ENCODE measurements around the gene ID3.
A peak's percentile ranks its signal among the peaks of the same experiment; 100 is the strongest.

Gene ID3, protein sequence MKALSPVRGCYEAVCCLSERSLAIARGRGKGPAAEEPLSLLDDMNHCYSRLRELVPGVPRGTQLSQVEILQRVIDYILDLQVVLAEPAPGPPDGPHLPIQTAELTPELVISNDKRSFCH

DNA sequence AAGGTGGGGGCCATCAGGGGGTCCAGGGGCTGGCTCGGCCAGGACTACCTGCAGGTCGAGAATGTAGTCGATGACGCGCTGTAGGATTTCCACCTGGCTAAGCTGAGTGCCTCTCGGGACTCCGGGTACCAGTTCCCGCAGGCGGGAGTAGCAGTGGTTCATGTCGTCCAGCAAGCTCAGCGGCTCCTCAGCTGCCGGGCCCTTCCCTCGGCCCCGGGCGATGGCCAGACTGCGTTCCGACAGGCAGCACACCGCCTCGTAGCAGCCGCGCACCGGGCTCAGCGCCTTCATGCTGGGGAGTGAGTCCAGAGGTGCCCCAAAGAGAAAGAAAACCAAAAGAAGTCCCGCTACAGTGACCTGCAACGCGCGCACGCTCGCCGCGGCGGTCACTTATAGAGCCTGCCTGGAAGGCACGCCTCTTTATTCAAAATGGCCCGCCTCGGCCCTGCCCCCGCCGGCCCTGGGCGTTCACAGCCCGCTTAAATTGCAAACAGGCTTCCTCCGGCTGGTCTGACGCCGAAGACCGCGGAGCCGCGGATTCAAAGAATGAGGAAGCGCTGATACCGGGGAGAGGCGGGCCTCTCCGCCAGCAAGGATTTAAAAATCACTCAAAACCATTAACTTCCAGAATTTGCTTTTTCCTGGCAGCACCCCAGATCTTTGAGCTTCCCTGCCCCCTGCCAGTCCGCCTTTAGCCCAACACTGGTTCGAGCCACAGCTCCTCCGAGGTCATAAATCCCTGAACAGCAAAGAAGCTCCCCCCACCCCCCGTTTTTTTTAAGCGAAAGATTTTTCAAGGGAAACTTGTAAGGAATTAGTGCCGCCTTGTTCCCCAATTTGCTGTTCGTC is at the start of gene ID3:
TSS of gene ID3 (minus strand) at position 366 of the 849 bp plus-strand sequence. CDS start at position 291, 75 bp downstream.
- DNase-seq, result peak; percentile 49 to 83

- DNase-seq, result no peak
These were observed 48.6 kb upstream of the ID3 start for GRCh38 chr1:23607944-23608343.

- DNase-seq, result no peak
These were observed 42.9 kb upstream of the ID3 start for GRCh38 chr1:23601968-23602876.

- DNase-seq, result no peak
These were observed 42.0 kb upstream of the ID3 start for GRCh38 chr1:23601135-23601967.

GRCh38 chr1:23600283-23600682 is 41.0 kb upstream of the ID3 start:
- no peak for DNase-seq

GRCh38 chr1:23599125-23599524 is 39.8 kb upstream of the ID3 start:
- no peak for DNase-seq

GRCh38 chr1:23598424-23598823 is 39.1 kb upstream of the ID3 start:
- no peak for DNase-seq

GRCh38 chr1:23597635-23598388 is 38.5 kb upstream of the ID3 start:
- DNase-seq, result no peak

- no peak for DNase-seq
These were observed 37.4 kb upstream of the ID3 start for GRCh38 chr1:23596382-23597358.

DNA sequence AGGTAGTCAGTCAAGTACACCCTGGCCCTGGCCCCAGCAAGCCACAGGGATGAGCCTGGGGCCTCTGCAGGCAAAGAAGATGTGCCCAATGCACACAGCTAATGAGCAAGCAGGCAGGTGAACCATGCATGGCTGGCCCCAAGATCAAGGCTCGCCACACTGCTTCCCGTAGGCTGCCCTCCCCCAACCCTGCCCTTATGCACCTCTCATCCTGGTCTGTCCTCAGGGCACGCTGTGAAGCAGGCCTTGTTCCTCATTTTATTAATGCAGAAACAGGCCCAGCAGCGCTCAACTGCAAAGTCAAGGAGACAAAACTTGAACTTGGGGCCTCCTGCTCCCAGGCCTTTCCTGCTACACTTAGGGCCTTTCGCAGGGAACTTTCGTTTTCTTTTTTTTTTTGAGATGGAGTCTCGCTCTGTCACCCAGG is 35.6 kb upstream of the ID3 start:
- no peak for DNase-seq

DNA sequence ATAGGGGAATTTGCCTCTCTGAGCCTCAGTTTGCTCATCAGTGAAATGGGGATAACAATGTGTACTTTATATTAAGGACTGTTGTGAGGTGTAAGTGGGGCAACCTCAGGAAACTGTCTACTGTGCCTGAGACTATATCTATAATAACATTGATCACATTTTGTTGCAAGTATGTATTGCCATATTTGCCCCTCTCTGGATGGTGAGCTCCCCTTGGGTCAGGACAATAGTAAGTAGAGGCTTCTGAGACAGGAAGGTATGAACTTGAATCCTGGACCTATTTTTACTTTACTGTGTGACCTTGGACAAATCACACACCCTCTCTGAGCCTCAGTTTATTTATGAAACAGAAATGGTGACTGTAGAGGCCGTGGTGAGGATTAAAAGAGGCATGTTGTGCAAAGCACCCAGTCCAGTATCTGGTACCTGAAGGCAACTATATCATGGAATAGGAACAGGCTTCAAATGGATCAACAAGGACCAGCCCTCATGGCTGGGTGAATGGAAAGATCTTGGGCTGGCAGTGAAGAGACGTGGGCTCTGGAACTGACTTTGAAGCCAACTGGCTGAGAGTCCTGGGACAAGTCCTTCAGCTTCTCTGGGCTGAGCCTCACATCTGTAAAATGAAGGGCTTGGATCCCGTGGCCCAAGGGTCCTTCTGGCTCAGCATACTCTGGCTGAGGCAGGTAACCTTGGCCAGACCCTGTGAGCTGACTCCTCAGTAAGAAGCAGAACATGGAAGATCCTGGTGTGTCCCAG is 35.0 kb upstream of the ID3 start:
- DNase-seq, result no peak

DNA sequence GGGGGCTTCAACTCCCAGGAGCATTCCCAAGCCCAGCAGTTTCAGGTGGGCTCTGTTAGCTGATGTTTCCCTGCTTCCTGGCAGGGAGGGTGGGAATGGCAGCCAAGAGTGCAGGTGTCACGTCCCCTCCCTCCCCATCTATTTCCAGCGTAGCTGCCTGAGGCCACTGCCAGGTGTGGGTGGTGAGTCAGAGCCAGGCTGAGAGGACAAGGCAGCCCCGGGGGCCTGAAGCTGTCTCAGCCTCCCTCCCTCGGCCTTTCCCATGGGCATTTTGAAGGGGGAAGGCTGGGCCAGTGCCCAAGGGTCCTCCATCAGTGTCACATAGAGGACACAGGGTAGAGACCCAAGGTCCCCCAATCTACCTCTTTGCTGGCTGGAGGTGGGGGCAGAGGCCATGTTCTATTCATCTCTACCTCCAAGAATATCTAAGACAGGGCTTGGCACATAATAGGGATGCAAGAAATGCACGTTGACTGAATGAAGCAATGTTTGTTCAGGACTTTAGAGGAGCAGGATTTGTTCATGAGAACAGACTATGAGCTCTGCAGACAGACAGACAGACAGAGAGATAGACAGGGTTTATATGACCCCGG is 34.4 kb upstream of the ID3 start:
- DNase-seq, result no peak

GRCh38 chr1:23593042-23593521 is 33.8 kb upstream of the ID3 start:
- DNase-seq, result no peak

GRCh38 chr1:23592209-23592892 is 33.0 kb upstream of the ID3 start:
- DNase-seq, result no peak

DNA sequence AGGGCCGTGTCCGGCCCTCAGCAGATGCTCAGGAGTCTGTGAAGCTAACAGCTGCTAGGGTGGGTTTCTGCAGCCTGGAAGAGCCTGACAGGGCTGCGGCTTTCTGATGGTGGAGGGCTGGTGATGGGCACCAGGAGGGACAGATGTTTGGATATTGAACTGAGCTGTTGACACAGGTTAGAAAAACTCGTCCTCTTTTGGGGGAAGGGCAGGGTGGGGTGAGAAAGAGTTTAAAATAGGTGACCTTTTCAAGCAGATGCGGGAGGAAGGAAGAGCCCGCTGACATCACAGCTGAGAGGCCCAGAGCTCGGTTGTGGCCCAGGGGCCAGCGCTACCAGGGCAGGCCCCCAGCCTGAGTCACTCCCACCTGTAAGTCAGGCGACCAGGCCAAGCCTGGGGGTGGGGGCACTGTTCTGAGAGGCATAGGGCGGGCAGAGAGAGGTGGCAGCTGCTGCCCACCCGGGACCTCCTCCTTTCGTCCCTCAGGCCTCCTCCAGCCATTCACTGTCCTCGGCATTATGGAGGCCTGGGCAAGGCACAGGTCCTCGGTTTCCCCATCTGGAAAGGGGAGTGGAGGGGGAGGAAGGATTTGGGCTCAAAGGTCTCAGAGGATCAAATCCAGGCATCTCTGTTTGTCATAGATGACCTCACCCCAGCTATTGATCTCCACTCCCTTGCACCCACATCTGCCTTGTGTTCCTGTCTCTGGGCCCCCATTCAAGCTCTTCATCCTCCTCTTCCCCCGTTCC is 32.3 kb upstream of the ID3 start:
- no peak for DNase-seq

GRCh38 chr1:23590058-23590783 is 30.9 kb upstream of the ID3 start:
- no peak for DNase-seq

DNA sequence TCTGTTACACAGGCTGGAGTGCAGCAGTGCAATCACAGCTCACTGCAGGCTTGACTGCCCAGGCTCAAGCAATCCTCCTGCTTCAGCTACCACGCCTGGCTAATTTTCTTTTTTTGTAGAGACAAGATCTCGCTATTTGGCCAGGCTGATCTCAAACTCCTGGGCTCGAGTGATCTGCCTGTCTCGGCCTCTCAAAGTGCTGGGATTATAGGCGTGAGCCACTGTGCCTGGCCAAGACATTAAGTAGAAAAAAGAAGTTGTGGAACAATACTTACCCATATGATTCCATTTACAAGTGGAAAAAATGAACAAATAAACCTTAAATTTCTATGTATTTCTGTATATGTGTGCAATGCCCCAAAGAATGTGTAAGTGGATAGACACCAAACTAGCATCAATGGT is 30.3 kb upstream of the ID3 start:
- DNase-seq, result no peak
